Stimulated activated CD8-positive, alpha-beta memory T cell treated with anti-CD3 and anti-CD28 coated beads, Interleukin-12 subunit alpha, Interleukin-12 subunit beta, amount 100 ng/mL, for 1 hour (primary cell): Measurements from ENCODE around the gene SLC38A3.
A peak's percentile ranks its signal among the peaks of the same experiment; 100 is the strongest.
"Not testable (repeated sequence)": the region's sequence is repeated elsewhere in the genome, so short reads cannot be mapped to it uniquely, and the experiment has no call there.

ENCODE experiments used
- DNase-seq: peaks from one replicate; pipeline ENCODE4 v3.0.0-alpha.2; 2020; ENCODE audit warnings: low read depth

SLC38A3 gene

DNA sequence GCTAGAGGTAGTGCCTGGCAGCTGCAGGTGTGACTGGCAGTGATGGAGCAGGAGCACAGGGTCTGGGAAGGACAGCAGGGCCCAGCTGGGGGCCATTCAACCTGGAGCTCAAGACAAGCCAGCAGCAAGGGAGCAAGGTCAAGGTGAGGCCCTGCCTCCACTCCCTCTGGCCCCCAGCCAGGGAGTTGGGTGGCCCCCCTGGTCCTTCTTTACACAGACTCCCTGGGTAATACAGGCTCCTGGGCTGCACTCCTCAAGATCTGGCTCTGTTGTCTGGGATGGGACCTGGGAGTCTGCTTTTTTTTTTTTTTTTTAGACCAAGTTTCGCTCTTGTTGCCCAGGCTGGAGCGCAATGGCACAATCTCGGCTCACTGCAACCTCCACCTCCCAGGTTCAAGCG is 45.4 kb downstream of the SLC38A3 start:
- no peak for DNase-seq

DNA sequence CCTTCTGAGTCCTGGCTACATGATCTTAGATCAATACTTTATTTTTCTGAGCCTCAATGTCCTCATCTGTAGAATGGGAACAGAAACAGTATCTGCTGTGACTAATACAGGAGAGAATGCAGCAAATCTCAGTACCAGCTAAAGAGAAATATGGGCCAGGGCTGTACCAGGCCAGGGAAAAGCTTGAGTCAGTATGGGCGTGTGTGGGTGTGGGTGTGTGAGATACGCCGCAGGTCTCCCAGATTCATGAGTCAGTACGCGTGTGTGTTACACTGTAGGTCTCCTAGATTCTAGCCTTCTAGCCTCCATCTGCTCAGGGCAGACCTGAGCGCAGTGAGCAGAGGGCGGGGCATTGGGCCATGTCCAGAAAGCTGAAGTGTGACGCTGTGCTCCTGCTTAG is 46.1 kb downstream of the SLC38A3 start:
- no peak for DNase-seq

DNA sequence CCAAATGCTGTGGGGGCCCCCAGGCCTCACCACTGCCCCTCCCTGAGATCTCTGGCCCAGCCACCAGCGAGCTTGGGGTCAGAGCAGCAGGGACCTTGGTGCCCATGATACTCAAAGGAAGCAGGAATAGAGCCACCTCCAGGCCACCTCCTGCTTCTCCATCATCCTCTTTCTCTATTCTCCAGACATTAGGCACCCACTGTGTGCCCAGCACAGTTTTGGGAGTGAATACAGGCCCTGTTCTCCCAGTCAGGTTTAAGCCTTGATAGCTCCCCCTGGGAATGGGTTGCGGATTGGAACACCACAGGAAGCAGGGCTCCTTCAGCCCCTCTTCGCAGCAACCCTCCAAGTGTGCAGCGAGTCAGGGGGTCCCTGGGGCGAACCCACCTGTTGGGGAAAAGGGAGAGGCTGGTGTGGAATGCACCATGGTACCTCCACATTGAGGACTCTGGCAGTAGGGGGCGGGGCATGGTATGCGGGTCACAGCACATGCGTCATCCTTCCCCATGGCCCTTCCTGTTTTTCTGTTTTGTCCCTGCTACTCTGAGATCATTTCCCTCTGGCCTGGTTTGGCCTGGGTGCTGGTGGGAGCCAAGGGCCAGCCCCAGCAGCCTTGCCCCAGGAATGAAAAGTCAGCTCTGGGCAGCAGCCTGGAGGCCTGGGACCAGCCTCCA is 49.6 kb downstream of the SLC38A3 start:
- DNase-seq = no peak

DNA sequence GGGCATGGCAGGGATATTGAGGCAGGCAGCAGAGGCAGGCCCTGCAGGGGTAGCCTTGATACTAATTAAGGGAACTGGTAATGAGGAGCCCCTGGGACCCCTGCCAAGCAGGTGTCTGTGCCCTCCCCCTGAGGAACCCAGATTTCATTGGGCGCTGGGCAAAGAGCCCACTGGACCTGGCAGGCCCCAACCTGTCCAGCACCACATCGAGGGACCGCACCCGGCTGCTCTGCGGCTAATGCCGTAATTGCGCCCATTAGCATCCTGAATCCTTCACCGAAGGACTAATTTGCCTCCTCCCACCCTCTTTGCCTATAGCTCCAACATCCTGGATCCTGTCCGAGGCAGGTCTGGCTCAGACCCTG is 50.2 kb downstream of the SLC38A3 start:
- no peak for DNase-seq

DNA sequence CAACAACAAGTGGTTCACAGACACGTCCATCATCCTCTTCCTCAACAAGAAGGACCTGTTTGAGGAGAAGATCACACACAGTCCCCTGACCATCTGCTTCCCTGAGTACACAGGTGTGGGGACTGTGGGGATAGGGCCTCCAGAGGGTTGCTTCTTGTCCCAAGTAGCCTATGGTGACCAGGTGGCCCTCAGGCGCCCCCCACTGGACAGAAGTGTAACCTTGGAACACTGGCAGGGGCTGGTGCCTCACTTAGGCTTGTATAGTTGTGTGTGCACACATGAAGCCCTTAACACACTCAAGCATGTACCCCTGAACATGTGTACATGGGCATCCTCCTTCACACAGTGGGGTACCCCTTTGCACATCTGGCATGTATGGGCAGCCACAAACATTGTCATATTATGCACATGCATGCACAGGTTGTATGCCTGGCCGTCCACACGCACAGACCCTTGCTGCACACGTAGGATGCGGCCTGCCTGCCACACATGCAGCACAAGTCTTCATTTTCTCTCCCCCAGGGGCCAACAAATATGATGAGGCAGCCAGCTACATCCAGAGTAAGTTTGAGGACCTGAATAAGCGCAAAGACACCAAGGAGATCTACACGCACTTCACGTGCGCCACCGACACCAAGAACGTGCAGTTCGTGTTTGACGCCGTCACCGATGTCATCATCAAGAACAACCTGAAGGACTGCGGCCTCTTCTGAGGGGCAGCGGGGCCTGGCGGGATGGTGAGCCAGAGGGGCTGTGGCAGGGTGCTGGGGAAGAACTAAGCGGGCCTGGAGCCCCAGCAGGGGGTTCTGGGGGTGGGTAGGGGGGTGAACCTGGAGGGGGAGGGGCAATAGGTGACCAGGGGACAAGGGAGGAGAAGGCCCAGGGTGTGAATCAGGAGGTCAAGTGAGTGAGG is 52.2 kb downstream of the SLC38A3 start:
- DNase-seq = no peak

DNA sequence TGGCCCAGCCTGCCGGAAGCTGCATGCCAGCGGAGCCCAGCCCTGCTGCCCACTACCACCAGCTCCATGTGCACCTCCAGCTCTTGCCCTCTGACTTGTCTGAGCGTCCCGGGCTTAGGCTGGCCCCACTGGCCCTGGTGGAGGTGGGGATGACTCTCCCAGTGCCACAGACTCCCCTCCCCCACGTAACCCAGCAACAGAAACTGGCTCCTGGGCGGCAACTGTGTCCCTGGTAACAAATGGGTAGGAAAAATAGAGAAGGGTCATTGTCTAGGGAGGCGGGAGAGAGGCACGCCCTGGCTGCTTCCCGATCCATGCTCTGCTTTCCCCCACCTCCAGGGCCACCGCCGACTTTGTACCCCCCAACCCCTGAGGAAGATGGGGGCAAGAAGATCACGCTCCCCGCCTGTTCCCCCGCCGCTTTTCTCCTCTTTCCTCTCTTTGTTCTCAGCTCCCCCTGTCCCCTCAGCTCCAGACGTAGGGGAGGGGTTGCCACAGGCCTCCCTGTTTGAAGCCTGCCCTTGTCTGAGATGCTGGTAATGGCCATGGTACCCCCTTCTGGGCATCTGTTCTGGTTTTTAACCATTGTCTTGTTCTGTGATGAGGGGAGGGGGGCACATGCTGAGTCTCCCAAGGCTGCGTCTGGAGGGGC is 53.1 kb downstream of the SLC38A3 start:
- DNase-seq = no peak

DNA sequence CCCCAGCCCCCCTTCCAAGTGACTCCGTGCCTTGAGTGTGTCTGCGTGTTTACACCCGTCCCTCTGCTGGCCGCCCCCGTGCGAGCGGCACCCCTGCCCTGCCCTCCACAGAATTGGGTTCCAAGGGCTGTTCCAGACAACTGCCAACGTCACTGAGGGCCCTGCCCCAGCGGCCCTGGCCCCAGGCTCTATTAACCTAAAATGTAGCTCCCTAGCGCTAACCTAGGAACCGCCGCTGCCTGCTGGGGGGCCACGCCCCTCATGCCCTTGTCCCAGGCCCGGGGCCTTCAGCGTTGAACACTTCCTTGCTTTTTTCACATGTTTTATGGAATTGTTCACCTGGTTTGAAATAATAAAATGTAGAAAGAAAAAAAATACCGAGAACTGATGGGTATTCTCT is 53.9 kb downstream of the SLC38A3 start:
- no peak for DNase-seq

DNA sequence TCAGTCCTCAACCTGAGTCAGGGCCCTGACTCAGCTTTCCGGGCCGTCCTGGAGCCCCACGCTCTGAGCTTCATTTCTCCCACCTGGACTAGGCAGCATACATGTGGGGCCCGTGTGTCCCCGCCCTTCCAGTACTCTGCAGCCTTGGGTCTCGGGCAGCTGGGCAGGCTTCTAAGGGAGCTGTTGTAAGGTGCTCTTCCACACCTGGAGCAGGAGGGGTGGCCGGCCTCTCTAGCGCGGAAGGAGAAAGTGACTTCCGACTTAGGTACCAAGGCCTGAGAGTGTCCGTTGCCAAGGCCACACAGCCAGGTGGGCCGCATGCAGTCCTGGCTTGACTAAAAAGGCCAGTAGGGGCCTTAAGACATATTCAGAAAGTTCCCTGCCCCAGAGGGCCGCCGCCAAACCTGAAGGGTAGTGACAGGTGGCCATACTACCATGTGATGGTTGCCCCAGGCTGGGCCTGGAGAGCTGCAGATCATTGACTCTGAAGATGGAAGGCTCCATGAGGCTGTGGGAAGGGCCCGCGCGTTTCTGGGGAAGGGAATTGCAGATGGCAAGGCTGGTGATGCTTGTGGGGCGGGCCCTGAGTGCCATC is 54.5 kb downstream of the SLC38A3 start:
- DNase-seq = no peak

DNA sequence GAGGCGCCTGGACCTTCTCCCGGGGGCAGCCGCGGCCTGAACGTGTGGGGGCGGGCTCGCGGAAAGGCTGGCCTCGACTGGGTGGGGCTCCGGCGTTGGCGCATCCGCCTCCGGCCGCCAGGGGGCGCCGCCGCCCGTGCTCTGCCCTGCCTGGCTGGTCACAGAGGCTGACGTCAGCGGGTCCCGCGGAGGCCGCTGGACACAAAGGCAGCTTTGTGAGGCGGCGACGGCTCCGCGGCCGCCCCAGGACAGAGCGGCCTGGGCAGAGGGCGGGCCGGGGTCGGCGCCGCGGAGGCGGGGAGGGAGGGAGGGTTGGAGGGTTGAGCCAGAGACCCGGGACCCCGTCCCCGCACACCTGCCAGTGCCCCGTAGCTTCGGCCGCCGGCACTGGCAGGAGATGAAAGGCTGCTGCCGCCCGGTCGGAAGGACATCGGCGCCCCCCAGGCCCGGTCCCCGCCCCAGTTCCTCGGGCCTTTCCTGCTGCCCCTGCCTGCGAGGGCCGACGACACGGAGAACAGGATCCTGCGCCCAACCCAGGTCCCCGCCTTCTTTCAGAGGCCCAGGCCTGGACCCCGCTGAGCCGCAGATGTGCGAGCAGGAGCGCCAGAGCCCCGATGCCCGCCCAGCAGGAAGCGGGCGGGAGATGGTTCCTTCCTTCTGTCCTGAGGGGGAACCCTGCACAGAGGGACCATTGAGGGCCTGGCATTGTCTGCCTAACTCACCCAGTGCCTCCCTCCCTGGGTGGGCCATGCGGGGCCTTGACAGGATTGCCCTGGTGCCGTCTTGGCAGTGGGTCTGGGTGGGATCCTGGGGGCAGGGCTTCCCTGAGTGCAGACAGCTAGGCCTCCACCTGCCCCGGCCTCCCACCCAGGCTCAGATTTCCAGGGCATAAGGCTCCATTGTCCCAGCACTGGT is 55.2 kb downstream of the SLC38A3 start:
- DNase-seq = peak; percentile 68

DNA sequence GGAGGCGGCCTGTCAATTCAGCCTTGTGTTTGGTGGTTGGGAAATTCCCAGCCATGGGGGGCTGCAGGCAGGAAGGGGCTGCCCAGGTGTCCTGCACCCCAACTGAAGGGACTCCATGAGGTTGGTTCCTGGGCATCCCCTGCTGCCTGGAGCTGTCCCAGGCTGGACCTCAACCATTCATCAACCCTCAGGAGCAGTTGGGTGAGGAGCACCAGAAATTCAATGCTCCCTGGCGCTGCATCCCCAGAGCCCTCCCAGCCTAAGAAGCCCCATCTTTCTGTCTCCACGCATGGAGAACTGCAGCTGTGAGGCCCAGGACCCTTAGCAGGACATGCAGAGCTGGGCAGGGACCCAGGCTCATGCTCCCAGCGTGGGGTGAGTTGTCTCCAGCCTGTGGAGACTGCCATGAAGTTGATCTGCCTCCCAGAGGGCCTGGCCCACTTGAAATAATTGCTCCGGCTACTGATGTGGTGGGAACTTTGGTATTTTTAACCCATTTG is 55.9 kb downstream of the SLC38A3 start:
- DNase-seq = no peak

DNA sequence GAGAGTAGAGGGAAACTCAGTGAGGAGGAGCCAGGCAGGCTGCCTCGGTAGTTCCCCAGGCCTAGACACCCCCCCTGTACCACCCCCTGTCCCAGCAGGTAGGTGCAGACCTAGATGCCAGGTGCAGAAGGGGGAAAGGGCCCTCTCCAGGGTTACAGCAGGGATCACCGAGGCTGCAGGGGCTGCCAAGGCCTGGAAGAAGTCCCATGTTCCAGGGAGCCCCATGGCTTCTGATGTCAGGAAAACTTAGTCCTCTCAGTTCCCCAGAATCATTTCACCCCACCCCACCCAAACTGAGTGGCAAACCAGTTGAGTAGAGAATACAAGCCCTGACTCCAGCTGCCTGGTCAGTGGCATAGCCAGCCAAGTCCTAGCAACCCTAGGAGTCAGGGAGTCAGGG is 56.4 kb downstream of the SLC38A3 start:
- DNase-seq = no peak

DNA sequence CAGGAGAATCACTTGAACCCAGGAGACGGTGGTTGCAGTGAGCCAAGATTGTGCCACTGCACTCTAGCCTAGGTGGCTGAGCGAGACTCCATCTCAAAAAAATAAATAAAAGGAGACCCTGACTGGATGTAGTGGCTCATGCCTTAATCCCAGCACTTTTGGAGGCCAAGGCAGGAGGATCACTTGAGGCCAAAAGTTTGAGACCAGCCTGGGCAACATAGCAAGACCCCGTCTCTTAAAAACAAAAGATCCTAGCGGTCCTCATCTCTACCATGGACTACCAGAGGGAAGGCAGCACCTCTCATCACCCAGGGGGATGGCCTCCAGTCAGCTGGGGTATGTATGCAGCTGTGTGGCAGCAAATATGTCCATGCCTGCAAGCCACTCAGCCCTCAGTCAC is 57.1 kb downstream of the SLC38A3 start:
- not testable (repeated sequence) for DNase-seq

DNA sequence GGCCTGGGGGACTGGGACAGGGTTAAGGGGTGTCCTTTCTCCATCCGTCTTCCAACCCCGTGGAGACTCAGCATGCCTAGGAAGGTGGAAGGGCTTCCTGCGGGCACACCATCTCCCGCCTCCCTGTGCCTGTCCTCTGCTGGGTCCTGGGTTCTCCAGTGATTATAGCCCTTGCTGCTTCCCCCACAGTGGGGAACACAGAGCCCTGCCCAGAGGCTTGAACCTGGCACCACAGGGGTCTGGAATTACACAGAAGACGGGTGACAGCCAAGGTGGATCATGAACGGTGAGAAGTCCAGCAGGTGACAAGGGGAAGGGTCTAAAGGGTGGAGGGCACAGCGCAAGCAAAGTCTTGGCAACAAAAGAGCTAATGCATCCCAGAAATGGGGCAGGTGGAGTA is 57.7 kb downstream of the SLC38A3 start:
- no peak for DNase-seq

DNA sequence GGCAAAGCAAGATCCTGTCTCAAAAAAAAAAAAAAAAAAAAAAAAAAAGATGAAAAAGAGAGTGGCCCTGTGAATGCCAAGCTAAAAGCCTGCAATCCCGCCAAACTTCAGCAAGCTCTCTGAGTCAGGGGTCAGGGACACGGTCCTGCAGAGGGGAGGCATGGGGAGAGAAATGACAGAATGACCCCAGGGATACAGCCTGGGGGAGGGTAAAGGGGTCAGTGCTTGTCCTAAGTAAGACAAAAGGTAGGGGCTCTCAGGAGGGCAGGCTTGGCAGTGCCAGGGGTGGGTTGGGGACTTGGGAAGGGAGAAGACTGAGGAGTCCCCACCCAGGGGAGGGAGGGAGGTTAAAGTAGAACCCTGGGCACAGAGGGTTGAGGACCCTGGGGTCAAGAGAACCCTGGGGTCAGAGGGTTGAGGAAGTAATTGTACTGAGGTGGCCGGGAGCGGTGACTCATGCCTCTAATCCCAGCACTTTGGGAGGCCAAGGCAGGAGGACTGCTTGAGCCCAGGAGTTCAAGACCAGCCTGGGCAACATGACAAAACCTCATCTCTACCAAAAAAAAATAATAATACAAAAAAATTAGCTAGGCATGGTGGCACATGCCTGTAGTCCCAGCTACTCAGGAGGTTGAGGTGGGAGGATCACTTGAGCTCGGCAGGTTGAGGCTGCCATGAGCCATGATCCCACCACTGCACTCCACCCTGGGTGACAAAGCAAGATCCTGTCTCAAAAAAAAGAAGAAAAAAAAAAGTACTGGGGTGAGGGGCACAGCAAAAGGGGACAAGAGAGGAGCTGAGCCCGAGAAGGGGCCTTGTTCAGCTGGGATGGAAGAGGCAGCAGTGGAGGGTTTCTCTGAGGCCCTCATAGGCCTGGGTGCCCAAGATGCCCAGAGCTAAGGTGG is 58.7 kb downstream of the SLC38A3 start:
- no peak for DNase-seq

DNA sequence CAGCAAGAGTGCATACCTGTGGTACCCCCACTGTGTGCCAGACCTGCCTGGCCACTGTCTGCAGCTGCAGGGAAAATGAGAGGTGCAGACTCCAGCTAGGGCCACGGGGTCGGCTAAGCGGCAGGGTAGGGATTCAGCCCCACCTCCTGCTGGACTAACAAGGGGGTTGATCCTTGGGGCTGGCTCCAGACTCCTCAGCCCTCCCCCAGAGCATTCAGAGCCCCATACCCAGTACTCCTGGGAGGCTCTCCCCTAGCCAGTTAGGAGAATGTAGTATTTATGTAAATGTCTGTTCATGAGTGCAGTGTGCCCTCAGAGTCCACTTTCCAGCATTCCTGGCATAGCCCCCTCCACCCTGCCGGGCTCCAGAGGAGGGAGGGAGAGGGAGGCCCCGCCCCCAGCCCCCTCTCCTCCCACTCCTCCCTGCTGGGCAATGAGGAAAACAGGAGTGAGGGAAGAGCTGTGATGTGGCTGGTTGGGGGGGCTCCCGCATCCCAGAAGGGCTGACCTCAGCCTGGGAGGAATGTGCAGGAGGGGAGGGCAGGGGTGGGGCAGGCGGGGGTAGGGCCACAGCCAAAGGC is 59.4 kb downstream of the SLC38A3 start:
- no peak for DNase-seq

DNA sequence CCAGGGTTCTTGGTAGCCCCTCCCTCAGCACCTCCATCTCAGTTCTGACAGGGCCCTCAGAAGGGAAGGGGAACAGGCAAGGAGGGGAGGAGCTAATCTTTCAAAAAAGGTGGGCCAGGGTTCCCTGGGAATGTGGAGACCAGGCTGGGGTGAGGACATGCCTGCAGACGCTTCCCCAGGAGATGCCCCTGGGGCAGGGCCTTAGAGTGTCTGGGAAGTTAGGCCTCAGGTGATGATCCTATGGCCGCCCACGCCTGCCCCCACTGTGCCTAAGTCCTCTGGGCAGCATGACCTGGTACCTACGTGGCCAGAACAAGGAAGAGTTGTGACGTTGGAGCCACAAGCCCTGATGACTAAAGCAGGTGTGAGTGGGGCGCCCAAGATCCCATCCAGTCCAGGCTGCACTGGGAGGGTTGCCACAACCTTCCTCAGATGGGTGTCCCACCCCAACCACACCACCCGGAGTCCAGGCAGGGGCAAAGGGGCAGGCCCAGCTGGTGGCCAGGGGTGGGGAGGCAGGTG is 60.0 kb downstream of the SLC38A3 start:
- DNase-seq = no peak

DNA sequence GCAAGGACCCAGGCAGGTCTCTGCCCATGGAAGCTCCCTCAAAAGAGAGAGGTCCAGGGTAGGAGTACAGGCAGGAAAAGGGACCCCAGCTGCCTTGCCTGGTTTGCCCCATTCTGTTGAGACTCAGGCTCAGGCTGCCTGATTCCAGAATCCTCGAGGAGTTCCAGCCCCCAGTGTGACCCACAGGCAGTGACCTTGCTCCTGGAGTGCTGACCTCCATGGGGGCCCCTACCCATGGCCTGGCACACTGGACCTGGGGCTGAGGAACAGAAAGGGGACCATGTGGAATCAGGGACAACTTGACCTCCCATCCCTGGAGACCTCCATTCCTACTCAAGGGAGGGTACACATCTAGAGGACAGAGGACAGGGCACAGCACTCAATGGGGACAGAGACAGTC is 60.5 kb downstream of the SLC38A3 start:
- DNase-seq = no peak

DNA sequence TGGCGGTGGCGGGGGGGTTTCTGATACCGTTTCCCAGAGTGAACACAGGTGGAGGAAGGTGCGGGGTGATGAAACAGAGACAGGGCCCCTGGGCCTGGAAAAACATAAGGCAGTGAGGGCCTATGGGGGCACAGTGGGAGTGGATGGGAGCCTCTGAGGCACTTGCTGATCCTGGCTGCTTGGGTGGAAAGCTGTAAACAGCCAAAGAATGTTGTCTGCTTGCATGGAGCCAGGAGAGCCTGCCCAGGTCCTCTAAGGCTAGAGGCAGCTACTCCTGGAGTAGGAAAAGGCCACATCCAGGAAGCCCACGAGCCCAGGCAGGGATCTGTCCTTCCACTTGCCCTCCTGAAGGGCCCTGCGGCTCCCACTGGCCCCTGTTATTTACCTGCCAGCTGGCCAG is 60.9 kb downstream of the SLC38A3 start:
- no peak for DNase-seq

DNA sequence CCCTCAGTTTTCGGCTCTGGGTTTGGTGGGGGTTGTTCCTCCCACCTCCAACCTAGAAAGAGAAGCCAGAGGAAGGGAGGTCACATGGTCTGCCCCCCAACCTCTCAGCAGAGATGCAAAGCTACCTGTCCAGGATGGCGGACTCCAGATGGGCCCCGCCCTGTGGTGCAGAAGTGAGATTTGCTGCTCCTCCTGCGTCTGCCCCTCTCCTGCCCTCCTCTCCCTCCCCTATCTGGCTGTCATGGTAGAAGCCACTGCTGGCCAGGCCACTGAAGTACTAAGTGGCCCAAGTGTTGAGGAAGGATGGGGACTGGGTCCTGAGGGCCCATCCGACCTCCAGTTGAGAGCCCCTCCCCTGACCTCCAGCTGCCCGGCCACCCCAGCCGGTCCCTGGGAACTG is 61.8 kb downstream of the SLC38A3 start:
- no peak for DNase-seq
